GM15510 (cell line): ENCODE results near the gene PGAM1.
A peak's percentile ranks its signal among the peaks of the same experiment; 100 is the strongest.

Experiments used
- POLR2A ChIP-seq: IDR thresholded peaks from 3 replicates; pipeline ENCODE4 v1.6.1; 2011; ENCODE audit warnings: borderline replicate concordance; ENCODE audit not compliant: insufficient read length; ENCODE audit errors: extremely low read depth

Gene PGAM1

GRCh38 chr10:97400665-97401454 lies 25.1 kb upstream of the PGAM1 start, which contains the start of gene RRP12:
Gene RRP12 (minus strand): TSS chr10:97401340. CDS start chr10:97401231, 109 bp downstream.
- TF ChIP-seq POLR2A = peak; percentile 54

- no peak for TF ChIP-seq POLR2A
These were observed 24.5 kb upstream of the PGAM1 start for GRCh38 chr10:97401455-97401919.

GRCh38 chr10:97404044-97404443 lies 21.9 kb upstream of the PGAM1 start:
- TF ChIP-seq POLR2A = no peak

GRCh38 chr10:97406064-97406463 lies 19.9 kb upstream of the PGAM1 start:
- TF ChIP-seq POLR2A = no peak

GRCh38 chr10:97407211-97407951 lies 18.6 kb upstream of the PGAM1 start:
- TF ChIP-seq POLR2A = no peak

- no peak for TF ChIP-seq POLR2A
These were observed 18.1 kb upstream of the PGAM1 start for GRCh38 chr10:97407952-97408248.

GRCh38 chr10:97408496-97408992 lies 17.4 kb upstream of the PGAM1 start:
- no peak for TF ChIP-seq POLR2A

- TF ChIP-seq POLR2A = no peak
These were observed 14.6 kb upstream of the PGAM1 start for GRCh38 chr10:97411406-97411805.

- TF ChIP-seq POLR2A = no peak
These were observed 13.1 kb upstream of the PGAM1 start for GRCh38 chr10:97412891-97413304.

- TF ChIP-seq POLR2A = no peak
These were observed 9.4 kb upstream of the PGAM1 start for GRCh38 chr10:97416565-97416964.

- TF ChIP-seq POLR2A = no peak
These were observed 982 bp downstream of the PGAM1 start for GRCh38 chr10:97426776-97427570.

- no peak for TF ChIP-seq POLR2A
These were observed 1.7 kb downstream of the PGAM1 start for GRCh38 chr10:97427571-97428179.

GRCh38 chr10:97428572-97428981 lies 2.6 kb downstream of the PGAM1 start:
- no peak for TF ChIP-seq POLR2A

GRCh38 chr10:97434055-97434454 lies 8.1 kb downstream of the PGAM1 start:
- TF ChIP-seq POLR2A = no peak
